ENCODE measurements around the gene HAS3. TPM values are rescaled to one million over a fixed set of nuclear protein-coding genes. Genes with fewer than 3 reads are reported as not detected.

Gene HAS3
- total and polyA plus RNA-seq, 4 donors = 0.09 to 0.75 (median 0.26) TPM

GRCh38 chr16:69166221-69166833 lies 60.9 kb downstream of the HAS3 start:
- no peak for DNase-seq (ENCODE audit: low spot score)
- no peak for TF ChIP-seq RAD21 (IDR thresholded peaks at IDR 0.05)
- no peak for TF ChIP-seq ATF3 (IDR thresholded peaks at IDR 0.05)

GRCh38 chr16:69166946-69167930 lies 61.8 kb downstream of the HAS3 start:
- H3K9me3 ChIP-seq (ENCODE audit: control insufficient read depth in 4 of 4, low read length in 3 of 4) = no peaks in the 10 kb centered on the region
- H3K27ac ChIP-seq (ENCODE audit: low read depth in 1 of 2, low read length in 2 of 2) = no peak overlapping the region
- TF ChIP-seq MAX (IDR thresholded peaks at IDR 0.05) (no peak), RAD21 (IDR thresholded peaks at IDR 0.05) (no peak), REST (IDR thresholded peaks at IDR 0.05) (no peak), GABPA (IDR thresholded peaks at IDR 0.05 in 1 of 2, conservative IDR thresholded peaks at IDR 0.05 in 1 of 2) (no peak), YY1 (IDR thresholded peaks at IDR 0.05) (no peak), ATF3 (IDR thresholded peaks at IDR 0.05) (no peak), NR2F2 (IDR thresholded peaks at IDR 0.05) (no peak), CTCF (IDR thresholded peaks at IDR 0.05; ENCODE audit: low read depth, low read length, missing input control) (no peak), ZBTB33 (IDR thresholded peaks at IDR 0.05) (no peak), JUND (IDR thresholded peaks at IDR 0.05) (no peak), EGR1 (IDR thresholded peaks at IDR 0.05; ENCODE audit: low read depth in 2 of 2) (no peak), HNF4G (IDR thresholded peaks at IDR 0.05) (no peak), FOXA2 (IDR thresholded peaks at IDR 0.05) (no peak)
- H3K4me3 ChIP-seq (ENCODE audit: low read depth in 1 of 3, low read length in 3 of 3) = no peak overlapping the region
- H3K9ac ChIP-seq (ENCODE audit: low read depth in 1 of 2, low read length in 2 of 2) = no peak overlapping the region
- peaks cover 2 to 54% (median 30%) of the 10 kb centered on the region in 4 donors for H3K36me3 ChIP-seq (ENCODE audit: control insufficient read depth in 4 of 4, insufficient read depth in 3 of 4, low read depth in 1 of 4, low read length in 3 of 4)
- WGBS = 95% methylated on average over 7 of the region's 7 CpGs
- DNase-seq (ENCODE audit: low spot score) = no peak
- H3K27me3 ChIP-seq (ENCODE audit: control insufficient read depth in 4 of 4, insufficient read depth in 4 of 4, low read length in 3 of 4) = no peaks in the 10 kb centered on the region
- H3K4me1 ChIP-seq (ENCODE audit: control insufficient read depth in 4 of 4, insufficient read depth in 4 of 4, low read length in 3 of 4) = no peaks in the 10 kb centered on the region

More at GRCh38 chr16:69166221-69166833, 60.9 kb downstream of the HAS3 start:
- 77% methylated on average over 8 of the region's 8 CpGs for WGBS
- Histone ChIP-seq H3K36me3 (ENCODE audit: control insufficient read depth in 4 of 4, insufficient read depth in 3 of 4, low read depth in 1 of 4, low read length in 3 of 4) (peaks cover 8 to 59% (median 32%) of the 10 kb centered on the region in 4 donors), H3K27ac (ENCODE audit: low read depth in 1 of 2, low read length in 2 of 2) (no peak overlapping the region), H3K27me3 (ENCODE audit: control insufficient read depth in 4 of 4, insufficient read depth in 4 of 4, low read length in 3 of 4) (no peaks in the 10 kb centered on the region), H3K4me1 (ENCODE audit: control insufficient read depth in 4 of 4, insufficient read depth in 4 of 4, low read length in 3 of 4) (no peaks in the 10 kb centered on the region), H3K9me3 (ENCODE audit: control insufficient read depth in 4 of 4, low read length in 3 of 4) (no peaks in the 10 kb centered on the region), H3K9ac (ENCODE audit: low read depth in 1 of 2, low read length in 2 of 2) (no peak overlapping the region), H3K4me3 (ENCODE audit: low read depth in 1 of 3, low read length in 3 of 3) (no peak overlapping the region)
